Thoracic aorta endothelial cell (primary cell): ENCODE data around the gene CYP19A1. TPM values are rescaled to one million over a fixed set of nuclear protein-coding genes. Genes with fewer than 3 reads are reported as not detected.

Experiments
- small RNA-seq: library from RNA; depleted of rRNA; stranded (forward); fragments of <200 nt; gene quantifications from one replicate; pipeline ENCODE3, GENCODE V24; 2012
- total RNA-seq: library from RNA; depleted of rRNA; stranded (reverse); fragments of >200 nt; gene quantifications from 2 replicates; pipeline ENCODE4 v1.2.3, GENCODE V29; 2012

CYP19A1 gene
- total RNA-seq: not detected in 2 replicates

DNA sequence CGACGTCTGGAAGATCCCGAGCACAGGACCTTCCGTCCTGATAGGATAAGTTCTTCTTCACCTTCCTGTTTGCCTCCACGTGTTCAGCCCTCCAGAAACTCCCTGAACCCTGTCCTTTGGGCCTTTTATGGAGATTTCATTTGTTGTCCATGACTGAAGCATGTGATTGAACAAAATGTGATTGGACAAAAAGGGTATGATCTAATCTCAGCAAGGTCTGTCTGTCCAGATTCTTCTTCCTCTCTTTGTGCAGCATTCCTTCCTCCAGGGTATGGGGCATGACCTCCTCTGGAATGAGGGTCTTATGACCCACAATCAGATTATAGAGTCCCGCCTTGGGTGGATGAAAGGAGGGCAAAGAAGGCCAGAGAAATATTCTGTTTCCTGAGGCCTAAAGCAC, at the start of gene CYP19A1:
Gene CYP19A1, minus strand, starts transcription at position 101 of the 400 bp plus-strand sequence. CDS start 95,684 bp downstream, outside the sequence.

DNA sequence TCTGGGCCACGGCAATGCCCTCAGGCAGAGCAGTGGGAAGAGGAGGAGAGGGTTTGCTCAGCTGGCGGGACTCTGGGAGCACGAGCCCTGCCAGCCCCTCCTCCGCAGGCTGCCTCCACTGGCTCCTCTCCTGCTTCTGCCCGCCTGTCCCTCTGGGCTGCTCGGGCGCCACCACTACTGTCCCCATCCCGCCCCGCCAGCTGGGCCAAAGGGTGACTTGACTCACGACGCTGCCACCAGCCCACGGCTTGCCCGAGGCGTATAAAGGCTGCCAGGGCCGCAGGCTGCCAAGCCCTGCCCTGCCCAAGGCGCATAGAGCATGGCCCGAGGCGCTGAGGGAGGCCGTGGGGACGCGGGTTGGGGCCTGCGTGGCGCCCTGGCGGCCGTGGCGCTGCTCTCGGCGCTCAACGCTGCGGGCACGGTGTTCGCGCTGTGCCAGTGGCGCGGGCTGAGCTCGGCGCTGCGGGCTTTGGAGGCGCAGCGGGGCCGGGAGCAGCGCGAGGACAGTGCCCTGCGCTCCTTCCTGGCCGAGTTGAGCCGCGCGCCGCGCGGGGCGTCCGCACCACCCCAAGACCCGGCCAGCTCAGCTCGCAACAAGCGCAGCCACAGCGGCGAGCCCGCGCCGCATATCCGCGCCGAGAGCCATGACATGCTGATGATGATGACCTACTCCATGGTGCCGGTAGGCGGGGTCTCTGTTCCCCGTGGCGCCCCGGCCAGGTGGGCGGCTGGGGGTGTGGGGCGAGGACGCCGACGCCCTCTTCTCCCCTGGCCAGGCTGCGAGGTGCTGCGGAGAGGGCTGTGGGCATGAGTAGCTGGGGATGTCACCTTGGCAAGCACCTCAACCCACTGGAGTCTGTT, 3.2 kb upstream of the CYP19A1 start, which contains the start of gene GLDN:
Gene GLDN, plus strand, starts transcription at position 290 of the 861 bp plus-strand sequence. Its CDS starts 30 bp downstream, at position 320.

Small RNAs within 50 kb of the gene (small RNA-seq; reads per million reads assigned to genes)
- gene AC020891.4 (not detected), gene MIR4713 (not detected), gene MIR7973-1 (not detected)

Other genes with a start within 250 kb of the CYP19A1 start
- gene TNFAIP8L3, start 243.7 kb downstream of the CYP19A1 start, total RNA-seq: 56.0 and 60.8 TPM in 2 replicates
- not detected in 2 replicates for gene GLDN, start 3.1 kb upstream of the CYP19A1 start, total RNA-seq